Body of pancreas (tissue), 4 donors: ENCODE data around the gene SNCG. TPM values are rescaled to one million over a fixed set of nuclear protein-coding genes. Genes with fewer than 3 reads are reported as not detected.
A peak's percentile ranks its signal among the peaks of the same experiment; 100 is the strongest.

Experiments used
- ATAC-seq: fragments of 150-250 bp; one replicate; pipeline ENCODE4 v1.9.1; 2016
- DNase-seq, 4 donors: peaks; one replicate each; pipeline ENCODE4 v3.0.0-alpha.2; 2019
- H3K27ac ChIP-seq, 4 donors: fragments of 200-600 bp; sonication (generic); 1 replicate in 3 of 4; 2 replicates in 1 of 4; pipeline versions ENCODE4 v1.5.1 to v1.6.1; 2016 to 2019; ENCODE audit warnings: mild to moderate bottlenecking in 1 of 4, mixed read lengths in 1 of 4, moderate library complexity in 1 of 4
- H3K27me3 ChIP-seq, 2 donors: fragments of 200-600 bp; sonication (generic); one replicate each; pipeline ENCODE4 v1.6.0; 2016; ENCODE audit warnings: mild to moderate bottlenecking in 1 of 2
- H3K36me3 ChIP-seq, 2 donors: fragments of 200-600 bp; sonication (generic); replicated peaks in 1 of 2; 2 replicates each; pipeline ENCODE4 v1.5.1; 2016; ENCODE audit warnings: low read depth in 2 of 2; ENCODE audit not compliant: insufficient read depth in 1 of 2
- H3K4me1 ChIP-seq: fragments of 200-600 bp; sonication (generic); one replicate; pipeline ENCODE4 v1.6.0; 2016
- H3K4me3 ChIP-seq, 2 donors: fragments of 200-600 bp; sonication (generic); 1 replicate in 1 of 2; 2 replicates in 1 of 2; pipeline ENCODE4 v1.5.1; 2016 to 2019
- H3K9me3 ChIP-seq, 3 donors: fragments of 200-600 bp; sonication (generic); 1 replicate in 2 of 3; 2 replicates in 1 of 3; pipeline ENCODE4 v1.5.1; 2016
- POLR2A ChIP-seq, 3 donors: fragments of 450-650 bp; IDR thresholded peaks; one replicate each; pipeline ENCODE4 v1.6.1; 2016; ENCODE audit warnings: antibody characterized with exemption in 3 of 3, mild to moderate bottlenecking in 2 of 3
- WGBS, 2 donors: methylation state at CpG; one replicate each; pipeline ENCODE4 v1.1.5; 2017; 5-methylcytosine and 5-hydroxymethylcytosine counted together
- intact Hi-C: fragments of 100-400 bp; cut with DNase I; formaldehyde crosslinking; loops from one replicate; pipeline ENCODE4 v1.15.1; 2023
- total RNA-seq, 2 donors: library from RNA; depleted of rRNA; stranded (reverse); fragments of >200 nt; gene quantifications; one replicate each; pipeline ENCODE4 v1.1.0, GENCODE V29; 2016
- TF ChIP-seq, protein P1 (sequence below), 7 experiments: fragments of 450-650 bp in 4 of 7; fragments of 200-600 bp in 3 of 7; sonication (generic) in 3 of 7; IDR thresholded peaks; one replicate each; pipeline ENCODE4 v1.5.1; 2016 to 2019; ENCODE audit warnings: antibody characterized with exemption in 7 of 7

SNCG gene
- total RNA-seq, 2 donors from 2014 or later, result 2.6 to 3.0 TPM

- ATAC-seq (no peak), DNase-seq (peak in 1 of 4 donors; percentile 2)
- Histone ChIP-seq H3K9me3 (no peaks in the 10 kb centered on the region), H3K4me1 (peaks cover 19% of the 10 kb centered on the region), H3K27ac (no peak overlapping the region), H3K27me3 (no peaks in the 10 kb centered on the region), H3K4me3 (no peak overlapping the region), H3K36me3 (no peaks in the 10 kb centered on the region)
- TF ChIP-seq POLR2A (IDR thresholded peaks at IDR 0.05), result no peak
- TF ChIP-seq, protein P1, sequence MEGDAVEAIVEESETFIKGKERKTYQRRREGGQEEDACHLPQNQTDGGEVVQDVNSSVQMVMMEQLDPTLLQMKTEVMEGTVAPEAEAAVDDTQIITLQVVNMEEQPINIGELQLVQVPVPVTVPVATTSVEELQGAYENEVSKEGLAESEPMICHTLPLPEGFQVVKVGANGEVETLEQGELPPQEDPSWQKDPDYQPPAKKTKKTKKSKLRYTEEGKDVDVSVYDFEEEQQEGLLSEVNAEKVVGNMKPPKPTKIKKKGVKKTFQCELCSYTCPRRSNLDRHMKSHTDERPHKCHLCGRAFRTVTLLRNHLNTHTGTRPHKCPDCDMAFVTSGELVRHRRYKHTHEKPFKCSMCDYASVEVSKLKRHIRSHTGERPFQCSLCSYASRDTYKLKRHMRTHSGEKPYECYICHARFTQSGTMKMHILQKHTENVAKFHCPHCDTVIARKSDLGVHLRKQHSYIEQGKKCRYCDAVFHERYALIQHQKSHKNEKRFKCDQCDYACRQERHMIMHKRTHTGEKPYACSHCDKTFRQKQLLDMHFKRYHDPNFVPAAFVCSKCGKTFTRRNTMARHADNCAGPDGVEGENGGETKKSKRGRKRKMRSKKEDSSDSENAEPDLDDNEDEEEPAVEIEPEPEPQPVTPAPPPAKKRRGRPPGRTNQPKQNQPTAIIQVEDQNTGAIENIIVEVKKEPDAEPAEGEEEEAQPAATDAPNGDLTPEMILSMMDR (IDR thresholded peaks at IDR 0.05), result no peak
- 66 to 80% methylated on average over 5 to 12 of the region's 12 CpGs for WGBS, 2 donors
- intact Hi-C loops, result no loop called here
These were observed 3.2 kb downstream of the SNCG start for GRCh38 chr10:86961481-86962091.

DNA sequence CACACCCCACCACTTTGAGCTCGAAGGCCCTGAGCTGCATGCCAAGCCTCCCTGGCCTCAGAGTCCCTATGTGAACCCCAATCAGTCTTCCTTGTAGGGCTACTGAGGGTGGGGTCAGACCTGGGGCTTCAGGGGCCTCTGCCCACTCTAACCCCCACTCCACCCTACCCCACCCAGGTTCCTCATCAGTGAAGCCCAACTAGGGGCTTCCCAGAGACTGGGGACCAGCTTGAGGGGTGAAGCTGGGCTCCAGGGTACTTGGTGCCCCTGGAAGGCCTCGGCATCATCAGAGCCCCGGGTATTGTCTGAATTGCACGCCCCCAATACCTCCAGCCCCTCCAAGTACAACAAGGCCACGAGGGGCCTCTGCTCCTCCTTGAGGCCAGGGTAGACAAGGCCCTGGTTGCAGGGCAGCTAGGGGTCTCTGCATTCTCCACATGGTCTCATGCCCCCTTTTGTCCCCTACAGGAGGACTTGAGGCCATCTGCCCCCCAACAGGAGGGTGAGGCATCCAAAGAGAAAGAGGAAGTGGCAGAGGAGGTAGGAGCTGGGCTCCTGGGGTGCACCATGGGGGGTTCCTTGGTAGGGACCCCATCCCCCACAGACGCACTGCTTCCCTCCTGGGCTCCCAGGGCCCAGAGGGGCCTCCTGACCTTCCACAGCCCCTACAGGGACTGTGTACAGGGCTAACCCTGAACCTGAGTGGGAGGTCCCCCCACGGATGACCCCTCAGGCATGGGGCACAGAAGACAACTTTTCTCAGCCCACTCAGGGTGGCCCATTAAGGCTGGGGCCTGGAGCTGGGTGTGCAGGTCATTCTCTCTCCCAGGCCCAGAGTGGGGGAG is 4.0 kb downstream of the SNCG start:
- H3K4me1 ChIP-seq, result peaks cover 27% of the 10 kb centered on the region
- intact Hi-C loops, result no loop called here
- WGBS, 2 donors, result 68 to 74% methylated on average over 4 to 5 of the region's 7 CpGs

GRCh38 chr10:86962981-86963310 is 4.5 kb downstream of the SNCG start:
- Histone ChIP-seq H3K4me3 (no peak overlapping the region), H3K27ac (no peak overlapping the region), H3K27me3 (no peaks in the 10 kb centered on the region), H3K4me1 (peaks cover 33% of the 10 kb centered on the region), H3K9me3 (no peaks in the 10 kb centered on the region), H3K36me3 (no peaks in the 10 kb centered on the region)
- intact Hi-C loops, result no loop called here
- TF ChIP-seq, protein P1 (IDR thresholded peaks at IDR 0.05), result no peak
- TF ChIP-seq POLR2A (IDR thresholded peaks at IDR 0.05), result no peak
- 77 to 89% methylated on average over 5 to 7 of the region's 7 CpGs for WGBS, 2 donors
- ATAC-seq (no peak), DNase-seq (no peak)

More for the DNA sequence above, 4.0 kb downstream of the SNCG start:
- DNase-seq, result no peak
- no peak for ATAC-seq
- Histone ChIP-seq H3K9me3 (no peaks in the 10 kb centered on the region), H3K27me3 (no peaks in the 10 kb centered on the region), H3K4me3 (no peak overlapping the region), H3K36me3 (no peaks in the 10 kb centered on the region), H3K27ac (no peak overlapping the region)
- no peak for TF ChIP-seq POLR2A (IDR thresholded peaks at IDR 0.05)
- TF ChIP-seq, protein P1 (IDR thresholded peaks at IDR 0.05), result no peak

- peaks cover 37% of the 10 kb centered on the region for H3K4me1 ChIP-seq
- TF ChIP-seq, protein P1 (IDR thresholded peaks at IDR 0.05), result no peak
- TF ChIP-seq POLR2A (IDR thresholded peaks at IDR 0.05), result no peak
- H3K27ac ChIP-seq, result no peak overlapping the region
- ATAC-seq (no peak), DNase-seq (no peak)
- no peak overlapping the region for H3K4me3 ChIP-seq
- 84 to 88% methylated on average over 7 to 11 of the region's 12 CpGs for WGBS, 2 donors
- H3K9me3 ChIP-seq, result no peaks in the 10 kb centered on the region
- H3K36me3 ChIP-seq, result no peaks in the 10 kb centered on the region
- H3K27me3 ChIP-seq, result no peaks in the 10 kb centered on the region
- intact Hi-C loops, result no loop called here
These were observed 5.0 kb downstream of the SNCG start for GRCh38 chr10:86963341-86963919.
